ENCODE measurements around the gene OR2A25.

The OR2A25 gene

DNA sequence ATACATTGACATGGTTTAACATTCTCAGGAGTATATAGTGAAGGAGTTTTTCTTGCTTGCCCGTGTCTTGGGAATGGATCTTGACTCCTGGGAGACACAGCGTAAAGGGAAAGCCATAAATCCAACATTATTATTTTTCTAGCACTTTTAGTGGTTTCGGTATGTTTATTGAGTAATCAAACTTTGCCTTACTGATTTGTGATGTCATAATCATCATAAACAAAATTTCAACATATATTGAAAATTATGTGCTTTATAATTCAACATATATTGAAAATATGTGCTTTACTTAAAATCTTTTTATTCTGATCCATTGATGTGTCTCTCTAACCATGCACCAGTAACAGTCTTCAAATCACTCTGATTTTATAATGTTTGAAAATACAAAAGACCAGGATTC lies 41.1 kb upstream of the OR2A25 start:
- Histone ChIP-seq H3K36me3 (ENCODE audit: insufficient read depth) (no peaks in the 10 kb centered on the region), H3K4me3 (IDR thresholded peaks at IDR 0.05; ENCODE audit: insufficient read depth, low read depth, low read length) (no peak overlapping the region), H3K4me1 (ENCODE audit: low read depth, poor library complexity, severe bottlenecking) (no peaks in the 10 kb centered on the region), H2AFZ (ENCODE audit: low read depth) (no peak overlapping the region), H3K79me2 (ENCODE audit: insufficient read depth, low read depth) (no peaks in the 10 kb centered on the region), H3K4me2 (no peak overlapping the region), H3K9ac (no peak overlapping the region), H3K27me3 (ENCODE audit: insufficient read depth, low read depth) (no peaks in the 10 kb centered on the region), H4K20me1 (ENCODE audit: insufficient read depth) (no peaks in the 10 kb centered on the region), H3K27ac (no peak overlapping the region)
- TF ChIP-seq, protein P1, sequence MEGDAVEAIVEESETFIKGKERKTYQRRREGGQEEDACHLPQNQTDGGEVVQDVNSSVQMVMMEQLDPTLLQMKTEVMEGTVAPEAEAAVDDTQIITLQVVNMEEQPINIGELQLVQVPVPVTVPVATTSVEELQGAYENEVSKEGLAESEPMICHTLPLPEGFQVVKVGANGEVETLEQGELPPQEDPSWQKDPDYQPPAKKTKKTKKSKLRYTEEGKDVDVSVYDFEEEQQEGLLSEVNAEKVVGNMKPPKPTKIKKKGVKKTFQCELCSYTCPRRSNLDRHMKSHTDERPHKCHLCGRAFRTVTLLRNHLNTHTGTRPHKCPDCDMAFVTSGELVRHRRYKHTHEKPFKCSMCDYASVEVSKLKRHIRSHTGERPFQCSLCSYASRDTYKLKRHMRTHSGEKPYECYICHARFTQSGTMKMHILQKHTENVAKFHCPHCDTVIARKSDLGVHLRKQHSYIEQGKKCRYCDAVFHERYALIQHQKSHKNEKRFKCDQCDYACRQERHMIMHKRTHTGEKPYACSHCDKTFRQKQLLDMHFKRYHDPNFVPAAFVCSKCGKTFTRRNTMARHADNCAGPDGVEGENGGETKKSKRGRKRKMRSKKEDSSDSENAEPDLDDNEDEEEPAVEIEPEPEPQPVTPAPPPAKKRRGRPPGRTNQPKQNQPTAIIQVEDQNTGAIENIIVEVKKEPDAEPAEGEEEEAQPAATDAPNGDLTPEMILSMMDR (conservative IDR thresholded peaks at IDR 0.05; ENCODE audit: low read depth, low read length): no peak

DNA sequence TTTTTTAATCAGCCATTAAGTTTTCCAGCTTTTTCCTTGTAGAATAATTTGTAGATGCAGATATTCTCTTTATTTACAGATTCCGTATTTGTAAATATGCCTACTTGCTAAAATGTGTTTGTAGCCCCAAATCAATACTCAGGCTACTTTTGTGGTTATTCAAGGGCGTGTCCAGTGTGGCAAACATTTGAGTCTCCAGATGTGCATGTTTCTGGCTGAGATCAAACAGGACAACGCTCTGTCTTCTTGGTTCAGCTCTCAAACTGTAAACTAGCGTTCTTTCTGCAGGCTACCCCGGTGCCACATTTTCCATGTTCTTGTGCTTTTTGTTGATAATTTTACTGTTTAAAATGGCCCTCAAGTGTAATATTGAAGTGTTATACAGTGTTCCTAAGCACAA lies 37.1 kb upstream of the OR2A25 start:
- no peak overlapping the region for H3K4me3 ChIP-seq (IDR thresholded peaks at IDR 0.05; ENCODE audit: insufficient read depth, low read depth, low read length)
- H4K20me1 ChIP-seq (ENCODE audit: insufficient read depth): no peaks in the 10 kb centered on the region
- no peaks in the 10 kb centered on the region for H3K79me2 ChIP-seq (ENCODE audit: insufficient read depth, low read depth)
- 0 out of 2 replicates have a peak overlapping the region, but pooled peaks have one; percentile 7 for H2AFZ ChIP-seq (ENCODE audit: low read depth)
- H3K4me2 ChIP-seq: no peak overlapping the region
- no peaks in the 10 kb centered on the region for H3K27me3 ChIP-seq (ENCODE audit: insufficient read depth, low read depth)
- no peaks in the 10 kb centered on the region for H3K4me1 ChIP-seq (ENCODE audit: low read depth, poor library complexity, severe bottlenecking)
- H3K36me3 ChIP-seq (ENCODE audit: insufficient read depth): no peaks in the 10 kb centered on the region
- TF ChIP-seq, protein P1 (conservative IDR thresholded peaks at IDR 0.05; ENCODE audit: low read depth, low read length): no peak
- H3K27ac ChIP-seq: no peak overlapping the region
- H3K9ac ChIP-seq: no peak overlapping the region

DNA sequence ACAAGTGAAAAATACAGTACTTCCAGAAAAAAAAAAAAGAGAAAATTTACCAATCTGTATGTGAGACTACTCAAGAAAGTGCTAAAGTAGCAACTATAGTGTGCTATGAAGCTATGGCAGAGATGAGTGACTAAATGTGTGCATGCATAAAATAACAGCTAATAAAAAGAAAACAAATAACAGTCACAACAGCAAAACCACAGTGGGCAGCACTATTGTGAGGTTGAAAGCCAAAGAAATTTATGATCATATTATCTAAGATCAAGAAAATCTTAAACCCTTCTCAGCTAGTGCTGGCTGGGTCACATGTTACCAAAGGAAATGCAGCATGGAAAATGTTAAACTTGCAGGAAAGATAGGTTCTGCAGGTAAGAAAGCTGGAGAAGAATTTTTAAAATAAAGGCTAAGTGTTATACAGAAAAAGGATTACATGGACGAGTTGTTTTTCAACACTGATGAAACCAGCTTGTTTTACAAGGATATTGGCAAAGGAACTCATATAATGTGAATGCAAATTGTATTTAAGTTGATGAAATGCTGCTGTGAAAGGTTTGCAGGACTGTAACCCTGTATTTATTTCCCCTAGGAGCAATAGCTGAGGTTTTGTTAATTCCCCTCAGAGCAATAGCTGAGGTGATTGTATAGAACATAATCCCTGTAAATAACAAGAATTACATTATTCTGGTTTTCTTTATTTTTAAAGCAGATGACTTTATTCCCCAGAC lies 36.5 kb upstream of the OR2A25 start:
- Histone ChIP-seq H3K4me2 (no peak overlapping the region), H2AFZ (ENCODE audit: low read depth) (0 out of 2 replicates have a peak overlapping the region, but pooled peaks have one; percentile 7), H3K27me3 (ENCODE audit: insufficient read depth, low read depth) (no peaks in the 10 kb centered on the region), H3K79me2 (ENCODE audit: insufficient read depth, low read depth) (no peaks in the 10 kb centered on the region), H3K9ac (no peak overlapping the region), H3K4me3 (IDR thresholded peaks at IDR 0.05; ENCODE audit: insufficient read depth, low read depth, low read length) (no peak overlapping the region), H3K27ac (no peak overlapping the region), H3K4me1 (ENCODE audit: low read depth, poor library complexity, severe bottlenecking) (no peaks in the 10 kb centered on the region), H4K20me1 (ENCODE audit: insufficient read depth) (no peaks in the 10 kb centered on the region), H3K36me3 (ENCODE audit: insufficient read depth) (no peaks in the 10 kb centered on the region)
- TF ChIP-seq, protein P1 (conservative IDR thresholded peaks at IDR 0.05; ENCODE audit: low read depth, low read length): no peak

DNA sequence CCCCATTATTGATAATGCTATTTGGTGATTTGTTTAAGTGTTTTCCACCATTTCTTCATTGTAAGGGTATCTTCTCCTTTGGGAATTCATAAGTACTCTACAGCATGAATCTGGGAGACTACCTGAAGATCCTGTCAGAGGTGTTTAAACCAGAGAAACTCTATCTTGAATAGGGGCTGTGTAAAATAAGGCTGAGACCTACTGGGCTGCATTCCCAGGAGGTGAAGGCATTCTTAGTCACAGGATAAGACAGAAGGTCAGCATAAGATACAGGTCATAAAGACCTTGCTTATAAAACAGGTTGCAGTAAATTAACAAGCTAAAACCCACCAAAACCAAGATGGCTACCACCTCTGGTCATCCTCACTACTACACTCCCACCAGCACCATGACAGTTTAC lies 34.2 kb upstream of the OR2A25 start:
- no peak overlapping the region for H3K27ac ChIP-seq
- TF ChIP-seq, protein P1 (conservative IDR thresholded peaks at IDR 0.05; ENCODE audit: low read depth, low read length): no peak

More for the DNA sequence above, 34.2 kb upstream of the OR2A25 start:
- Histone ChIP-seq H3K27me3 (ENCODE audit: insufficient read depth, low read depth) (no peaks in the 10 kb centered on the region), H3K4me3 (IDR thresholded peaks at IDR 0.05; ENCODE audit: insufficient read depth, low read depth, low read length) (no peak overlapping the region), H2AFZ (ENCODE audit: low read depth) (no peak overlapping the region), H3K79me2 (ENCODE audit: insufficient read depth, low read depth) (no peaks in the 10 kb centered on the region), H3K36me3 (ENCODE audit: insufficient read depth) (no peaks in the 10 kb centered on the region), H3K4me2 (no peak overlapping the region), H4K20me1 (ENCODE audit: insufficient read depth) (no peaks in the 10 kb centered on the region), H3K4me1 (ENCODE audit: low read depth, poor library complexity, severe bottlenecking) (no peaks in the 10 kb centered on the region), H3K9ac (no peak overlapping the region)
